SK-N-SH treated with all-trans-retinoic acid at 6 μM for 48 hours (cell line): ENCODE data around the gene ADAM8.

Experiments
- ATAC-seq: fragments of 200-7000 bp; cut with Tn5 transposase; 3 replicates; pipeline ENCODE4 v1.9.1; 2020; ENCODE audit warnings: mild to moderate bottlenecking, moderate library complexity
- BACH2 ChIP-seq: fragments of 250-450 bp; sonication (Bioruptor Pico); IDR thresholded peaks from 2 replicates; pipeline ENCODE4 v1.9.0; 2021; ENCODE audit warnings: mild to moderate bottlenecking, borderline replicate concordance
- CREB5 ChIP-seq: fragments of 250-450 bp; sonication (Bioruptor Pico); IDR thresholded peaks from 2 replicates; pipeline ENCODE4 v1.5.1; 2020; ENCODE audit warnings: low read depth, mild to moderate bottlenecking, moderate library complexity
- CSDC2 ChIP-seq: fragments of 250-450 bp; sonication (Bioruptor Pico); IDR thresholded peaks from 2 replicates; pipeline ENCODE4 v1.5.0; 2020; ENCODE audit warnings: mild to moderate bottlenecking, moderate library complexity
- CSRNP3 ChIP-seq: fragments of 250-450 bp; sonication (Bioruptor Pico); IDR thresholded peaks from 2 replicates; pipeline ENCODE4 v1.5.1; 2021; ENCODE audit warnings: mild to moderate bottlenecking, moderate library complexity
- ESRRG ChIP-seq: fragments of 250-450 bp; sonication (Bioruptor Pico); IDR thresholded peaks from 2 replicates; pipeline ENCODE4 v1.6.1; 2021; ENCODE audit warnings: mild to moderate bottlenecking
- ISL1 ChIP-seq: fragments of 250-450 bp; sonication (Bioruptor Pico); IDR thresholded peaks from 2 replicates; pipeline ENCODE4 v2.1.2; 2022; ENCODE audit warnings: mild to moderate bottlenecking, moderate library complexity
- OSR1 ChIP-seq: fragments of 250-450 bp; sonication (Bioruptor Pico); IDR thresholded peaks from 2 replicates; pipeline ENCODE4 v1.8.0; 2022; ENCODE audit warnings: moderate library complexity, mild to moderate bottlenecking, inconsistent platforms
- PATZ1 ChIP-seq: fragments of 250-450 bp; sonication (Bioruptor Pico); IDR thresholded peaks from 2 replicates; pipeline ENCODE4 v1.8.0; 2020; ENCODE audit warnings: mild to moderate bottlenecking, moderate library complexity, borderline replicate concordance
- POU6F1 ChIP-seq: fragments of 250-450 bp; sonication (Bioruptor Pico); IDR thresholded peaks from 2 replicates; pipeline ENCODE4 v1.8.0; 2021; ENCODE audit warnings: low read depth, mild to moderate bottlenecking, moderate library complexity, borderline replicate concordance
- PPARA ChIP-seq: fragments of 250-450 bp; sonication (Bioruptor Pico); IDR thresholded peaks from 2 replicates; pipeline ENCODE4 v1.5.0; 2020; ENCODE audit warnings: mild to moderate bottlenecking, borderline replicate concordance
- RARB ChIP-seq: fragments of 250-450 bp; sonication (Bioruptor Pico); IDR thresholded peaks from 2 replicates; pipeline ENCODE4 v1.8.0; 2021; ENCODE audit warnings: mild to moderate bottlenecking, moderate library complexity
- SNAI2 ChIP-seq: fragments of 250-450 bp; sonication (Bioruptor Pico); IDR thresholded peaks from 2 replicates; pipeline ENCODE4 v1.5.0; 2020; ENCODE audit warnings: mild to moderate bottlenecking, moderate library complexity
- TCF4 ChIP-seq: fragments of 250-450 bp; sonication (Bioruptor Pico); IDR thresholded peaks from 2 replicates; pipeline ENCODE4 v1.8.0; 2021; ENCODE audit warnings: mild to moderate bottlenecking, moderate library complexity, borderline replicate concordance
- TOX ChIP-seq: fragments of 250-450 bp; sonication (Bioruptor Pico); IDR thresholded peaks from 2 replicates; pipeline ENCODE4 v1.8.0; 2021; ENCODE audit warnings: mild to moderate bottlenecking, moderate library complexity, borderline replicate concordance
- TSHZ2 ChIP-seq: fragments of 250-450 bp; sonication (Bioruptor Pico); IDR thresholded peaks from 2 replicates; pipeline ENCODE4 v1.5.0; 2020; ENCODE audit warnings: mild to moderate bottlenecking, moderate library complexity
- ZC3H10 ChIP-seq: fragments of 250-450 bp; sonication (Bioruptor Pico); IDR thresholded peaks from 2 replicates; pipeline ENCODE4 v1.5.1; 2021; ENCODE audit warnings: mild to moderate bottlenecking, moderate library complexity
- ZFP3 ChIP-seq: fragments of 250-450 bp; sonication (Bioruptor Pico); IDR thresholded peaks from 2 replicates; pipeline ENCODE4 v1.5.0; 2020; ENCODE audit warnings: mild to moderate bottlenecking, moderate library complexity
- ZFP30 ChIP-seq: fragments of 450-650 bp; formaldehyde crosslinking; IDR thresholded peaks from 2 replicates; pipeline ENCODE4 v1.5.0; 2022; ENCODE audit warnings: mild to moderate bottlenecking, moderate library complexity
- ZNF565 ChIP-seq: fragments of 450-650 bp; formaldehyde crosslinking; conservative IDR thresholded peaks from 2 replicates; pipeline ENCODE4 v1.5.0; 2020; ENCODE audit warnings: low read depth, mild to moderate bottlenecking, moderate library complexity
- ZNF70 ChIP-seq: fragments of 450-650 bp; formaldehyde crosslinking; IDR thresholded peaks from 2 replicates; pipeline ENCODE4 v1.5.0; 2020; ENCODE audit warnings: mild to moderate bottlenecking, moderate library complexity
- ZNF8 ChIP-seq: fragments of 450-650 bp; formaldehyde crosslinking; IDR thresholded peaks from 2 replicates; pipeline ENCODE4 v1.5.0; 2020; ENCODE audit warnings: mild to moderate bottlenecking, moderate library complexity

The ADAM8 gene

GRCh38 chr10:133230387-133231195 lies 46.1 kb downstream of the ADAM8 start:
- TF ChIP-seq CREB5 (CRISPR knock-in tag) (no peak), SNAI2 (CRISPR knock-in tag) (no peak), ZFP3 (CRISPR knock-in tag) (no peak), OSR1 (CRISPR knock-in tag) (no peak), ZFP30 (CRISPR knock-in tag) (no peak), ZNF565 (CRISPR knock-in tag) (no peak), BACH2 (CRISPR knock-in tag) (no peak), CSRNP3 (CRISPR knock-in tag) (no peak), ISL1 (no peak)
- no peak for ATAC-seq

GRCh38 chr10:133230044-133230361 lies 46.7 kb downstream of the ADAM8 start, which contains the start of gene UTF1:
TSS of gene UTF1 (plus strand) at chr10:133230217. CDS start at chr10:133230289, 72 bp downstream.
- TF ChIP-seq ZNF565 (CRISPR knock-in tag) (no peak), RARB (CRISPR knock-in tag) (no peak), PPARA (CRISPR knock-in tag) (no peak), POU6F1 (no peak), CSDC2 (CRISPR knock-in tag) (no peak), ESRRG (CRISPR knock-in tag) (no peak), TOX (CRISPR knock-in tag) (no peak), ZFP3 (CRISPR knock-in tag) (no peak), ZNF70 (CRISPR knock-in tag) (no peak), PATZ1 (CRISPR knock-in tag) (no peak), SNAI2 (CRISPR knock-in tag) (no peak), CSRNP3 (CRISPR knock-in tag) (no peak), ZNF8 (CRISPR knock-in tag) (no peak), TSHZ2 (no peak), TCF4 (CRISPR knock-in tag) (no peak), ZC3H10 (CRISPR knock-in tag) (no peak), BACH2 (CRISPR knock-in tag) (no peak), ISL1 (no peak), ZFP30 (CRISPR knock-in tag) (no peak)
- ATAC-seq: no peak
